Lower lobe of right lung (tissue), 2 donors: ENCODE data around the gene GSDMA. TPM values are rescaled to one million over a fixed set of nuclear protein-coding genes. Genes with fewer than 3 reads are reported as not detected.
A peak's percentile ranks its signal among the peaks of the same experiment; 100 is the strongest.

Experiments
- ATAC-seq, 2 donors: fragments of 200-7000 bp; cut with Tn5 transposase; one replicate each; pipeline ENCODE4 v1.9.1; 2020 to 2022; ENCODE audit warnings: mild to moderate bottlenecking in 2 of 2, moderate library complexity in 2 of 2
- DNase-seq: peaks from one replicate; pipeline ENCODE4 v3.0.0-alpha.2; 2020
- H3K27ac ChIP-seq: fragments of 200-600 bp; one replicate; pipeline ENCODE4 v1.8.0; 2022
- H3K27me3 ChIP-seq: fragments of 200-600 bp; one replicate; pipeline ENCODE4 v1.8.0; 2022; ENCODE audit warnings: low read depth
- H3K36me3 ChIP-seq: fragments of 200-600 bp; one replicate; pipeline ENCODE4 v1.8.0; 2022; ENCODE audit warnings: mild to moderate bottlenecking
- H3K4me1 ChIP-seq: fragments of 200-600 bp; one replicate; pipeline ENCODE4 v1.8.0; 2022
- H3K4me3 ChIP-seq: fragments of 200-600 bp; one replicate; pipeline ENCODE4 v1.8.0; 2022; ENCODE audit warnings: mild to moderate bottlenecking
- H3K9me3 ChIP-seq: fragments of 200-600 bp; one replicate; pipeline ENCODE4 v1.8.0; 2022
- CTCF ChIP-seq: fragments of 200-600 bp; IDR thresholded peaks from one replicate; pipeline ENCODE4 v1.8.0; 2022; ENCODE audit warnings: antibody characterized with exemption, mild to moderate bottlenecking
- intact Hi-C: fragments of 100-400 bp; cut with DNase I; formaldehyde crosslinking; loops from one replicate; pipeline ENCODE4 v1.11.0; 2022
- total RNA-seq: library from RNA; stranded (reverse); fragmentation: NEBNext Ultra II Directional; extraction: Animal tissue kit (Norgen Biotek cat#: 25700); gene quantifications from one replicate; pipeline ENCODE4 v1.2.1, GENCODE V29; 2021
- donor health status: DM: no; HTN: yes; CAD: no; lungs with severe emphysema.

GSDMA gene
- total RNA-seq, 1 donor from 2014 or later = 0.62 TPM

- Histone ChIP-seq H3K4me1 (peaks cover 73% of the 10 kb centered on the region), H3K27ac (peak overlapping the region; percentile 58), H3K27me3 (no peaks in the 10 kb centered on the region), H3K4me3 (no peak overlapping the region), H3K36me3 (peaks cover 89% of the 10 kb centered on the region), H3K9me3 (no peaks in the 10 kb centered on the region)
- ATAC-seq (peak; percentile 66 to 75), DNase-seq (peak; percentile 86)
- intact Hi-C loops = no loop called here
- no peak for TF ChIP-seq CTCF
Observed at GRCh38 chr17:40023590-40024292, 60.9 kb downstream of the GSDMA start.

- ATAC-seq = no peak
- no peak for TF ChIP-seq CTCF
- H3K36me3 ChIP-seq = peaks cover 93% of the 10 kb centered on the region
- no peak overlapping the region for H3K4me3 ChIP-seq
- no peaks in the 10 kb centered on the region for H3K9me3 ChIP-seq
- DNase-seq = no peak
- H3K27ac ChIP-seq = peak overlapping the region; percentile 37
- peaks cover 71% of the 10 kb centered on the region for H3K4me1 ChIP-seq
- intact Hi-C loops = no loop called here
- no peaks in the 10 kb centered on the region for H3K27me3 ChIP-seq
Observed at GRCh38 chr17:40024901-40025300, 62.1 kb downstream of the GSDMA start.

- Histone ChIP-seq H3K36me3 (peaks cover 93% of the 10 kb centered on the region), H3K27me3 (no peaks in the 10 kb centered on the region), H3K4me3 (no peak overlapping the region), H3K27ac (peak overlapping the region; percentile 37), H3K4me1 (peaks cover 67% of the 10 kb centered on the region), H3K9me3 (no peaks in the 10 kb centered on the region)
- ATAC-seq (peak; percentile 38 to 55), DNase-seq (no peak)
- intact Hi-C loops = no loop called here
- no peak for TF ChIP-seq CTCF
Observed at GRCh38 chr17:40025559-40025958, 62.8 kb downstream of the GSDMA start.

- Histone ChIP-seq H3K4me1 (peaks cover 61% of the 10 kb centered on the region), H3K9me3 (no peaks in the 10 kb centered on the region), H3K36me3 (peaks cover 93% of the 10 kb centered on the region), H3K4me3 (no peak overlapping the region), H3K27me3 (no peaks in the 10 kb centered on the region), H3K27ac (peak overlapping the region; percentile 37)
- DNase-seq = no peak
- intact Hi-C loops = no loop called here
- peak; percentile 18 to 20 for ATAC-seq
- TF ChIP-seq CTCF = no peak
Observed at GRCh38 chr17:40025991-40026815, 63.4 kb downstream of the GSDMA start.

- DNase-seq (peak; percentile 87), ATAC-seq (peak; percentile 85 to 88)
- H3K4me3 ChIP-seq = no peak overlapping the region
- no peaks in the 10 kb centered on the region for H3K27me3 ChIP-seq
- H3K36me3 ChIP-seq = peaks cover 93% of the 10 kb centered on the region
- intact Hi-C loops = no loop called here
- H3K4me1 ChIP-seq = peaks cover 53% of the 10 kb centered on the region
- H3K27ac ChIP-seq = peak overlapping the region; percentile 37
- TF ChIP-seq CTCF = peak; percentile 96
- no peaks in the 10 kb centered on the region for H3K9me3 ChIP-seq
Observed at GRCh38 chr17:40026816-40027613, 64.2 kb downstream of the GSDMA start.
